PC-3 (cell line): ENCODE results near the gene CDHR1.

ENCODE experiments used
- EZH2 ChIP-seq: fragments of 300-600 bp; sonication (generic); IDR thresholded peaks from one replicate; pipeline ENCODE4 v1.6.1; 2017; ENCODE audit warnings: antibody characterized with exemption, mild to moderate bottlenecking, low read length; ENCODE audit not compliant: unreplicated experiment
- EZH2phosphoT487 ChIP-seq: fragments of 300-600 bp; sonication (generic); IDR thresholded peaks from 2 replicates; pipeline ENCODE4 v1.6.1; 2018; ENCODE audit warnings: mild to moderate bottlenecking, antibody characterized with exemption, low read length, borderline replicate concordance
- TF ChIP-seq, protein P1 (sequence below): fragments of 300-600 bp; sonication (generic); conservative IDR thresholded peaks from 2 replicates; pipeline ENCODE4 v1.5.1; 2017; ENCODE audit warnings: antibody characterized with exemption, low read depth, mild to moderate bottlenecking, low read length

DNA sequence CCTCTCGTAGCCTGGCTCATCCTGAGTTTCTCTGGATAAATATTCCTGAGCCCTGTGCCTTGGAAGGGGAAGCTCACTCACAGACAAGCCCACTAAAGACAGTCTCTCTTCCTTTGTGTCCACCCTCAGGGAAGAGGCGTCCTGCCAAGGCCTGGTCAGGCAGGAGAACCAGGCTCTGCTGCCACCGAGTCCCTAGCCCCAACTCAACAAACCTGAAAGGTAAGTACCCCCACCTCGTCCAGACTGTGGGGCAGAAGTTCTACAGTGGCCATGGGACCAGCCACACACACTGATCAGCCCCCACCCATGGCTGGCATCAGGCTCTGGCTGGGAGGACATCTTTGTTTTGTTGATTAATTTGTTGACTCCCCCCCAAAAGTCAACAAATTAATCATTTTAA, 18.0 kb upstream of the CDHR1 start:
- TF ChIP-seq EZH2phosphoT487 (no peak), EZH2 (no peak)
- TF ChIP-seq, protein P1, sequence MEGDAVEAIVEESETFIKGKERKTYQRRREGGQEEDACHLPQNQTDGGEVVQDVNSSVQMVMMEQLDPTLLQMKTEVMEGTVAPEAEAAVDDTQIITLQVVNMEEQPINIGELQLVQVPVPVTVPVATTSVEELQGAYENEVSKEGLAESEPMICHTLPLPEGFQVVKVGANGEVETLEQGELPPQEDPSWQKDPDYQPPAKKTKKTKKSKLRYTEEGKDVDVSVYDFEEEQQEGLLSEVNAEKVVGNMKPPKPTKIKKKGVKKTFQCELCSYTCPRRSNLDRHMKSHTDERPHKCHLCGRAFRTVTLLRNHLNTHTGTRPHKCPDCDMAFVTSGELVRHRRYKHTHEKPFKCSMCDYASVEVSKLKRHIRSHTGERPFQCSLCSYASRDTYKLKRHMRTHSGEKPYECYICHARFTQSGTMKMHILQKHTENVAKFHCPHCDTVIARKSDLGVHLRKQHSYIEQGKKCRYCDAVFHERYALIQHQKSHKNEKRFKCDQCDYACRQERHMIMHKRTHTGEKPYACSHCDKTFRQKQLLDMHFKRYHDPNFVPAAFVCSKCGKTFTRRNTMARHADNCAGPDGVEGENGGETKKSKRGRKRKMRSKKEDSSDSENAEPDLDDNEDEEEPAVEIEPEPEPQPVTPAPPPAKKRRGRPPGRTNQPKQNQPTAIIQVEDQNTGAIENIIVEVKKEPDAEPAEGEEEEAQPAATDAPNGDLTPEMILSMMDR: no peak
